Measurements from ENCODE around the gene FKRP.

FKRP gene

GRCh38 chr19:46718934-46719622, 26.8 kb upstream of the FKRP start:
- Histone ChIP-seq H3K4me1 (ENCODE audit: control insufficient read depth in 5 of 5, insufficient read depth in 5 of 5, low read length in 5 of 5) (peaks cover 6 to 88% (median 81%) of the 10 kb centered on the region in 5 donors), H3K36me3 (ENCODE audit: control insufficient read depth in 5 of 5, insufficient read depth in 5 of 5, low read length in 5 of 5) (peaks cover 0 to 53% (median 44%) of the 10 kb centered on the region in 5 donors), H3K9ac (ENCODE audit: low read length in 5 of 5) (no peak overlapping the region), H3K27ac (ENCODE audit: low read depth, low read length) (peak overlapping the region; percentile 56), H3K9me3 (ENCODE audit: control insufficient read depth in 5 of 5, low read length in 5 of 5) (no peaks in the 10 kb centered on the region), H3K4me3 (ENCODE audit: low read depth in 1 of 5, low read length in 5 of 5) (no peak overlapping the region), H3K27me3 (ENCODE audit: control insufficient read depth in 5 of 5, insufficient read depth in 4 of 5, low read length in 5 of 5) (no peaks in the 10 kb centered on the region)

GRCh38 chr19:46719629-46720502, 26.0 kb upstream of the FKRP start:
- H3K36me3 ChIP-seq (ENCODE audit: control insufficient read depth in 5 of 5, insufficient read depth in 5 of 5, low read length in 5 of 5): peaks cover 0 to 61% (median 52%) of the 10 kb centered on the region in 5 donors
- H3K4me1 ChIP-seq (ENCODE audit: control insufficient read depth in 5 of 5, insufficient read depth in 5 of 5, low read length in 5 of 5): peaks cover 4 to 83% (median 79%) of the 10 kb centered on the region in 5 donors
- no peak overlapping the region for H3K9ac ChIP-seq (ENCODE audit: low read length in 5 of 5)
- no peaks in the 10 kb centered on the region for H3K27me3 ChIP-seq (ENCODE audit: control insufficient read depth in 5 of 5, insufficient read depth in 4 of 5, low read length in 5 of 5)
- H3K27ac ChIP-seq (ENCODE audit: low read depth, low read length): peak overlapping the region; percentile 56
- H3K9me3 ChIP-seq (ENCODE audit: control insufficient read depth in 5 of 5, low read length in 5 of 5): no peaks in the 10 kb centered on the region
- no peak overlapping the region for H3K4me3 ChIP-seq (ENCODE audit: low read depth in 1 of 5, low read length in 5 of 5)

- Histone ChIP-seq H3K36me3 (ENCODE audit: control insufficient read depth in 5 of 5, insufficient read depth in 5 of 5, low read length in 5 of 5) (peaks cover 0 to 69% (median 60%) of the 10 kb centered on the region in 5 donors), H3K4me3 (ENCODE audit: low read depth in 1 of 5, low read length in 5 of 5) (no peak overlapping the region), H3K9ac (ENCODE audit: low read length in 5 of 5) (no peak overlapping the region), H3K27me3 (ENCODE audit: control insufficient read depth in 5 of 5, insufficient read depth in 4 of 5, low read length in 5 of 5) (no peaks in the 10 kb centered on the region), H3K9me3 (ENCODE audit: control insufficient read depth in 5 of 5, low read length in 5 of 5) (no peaks in the 10 kb centered on the region), H3K4me1 (ENCODE audit: control insufficient read depth in 5 of 5, insufficient read depth in 5 of 5, low read length in 5 of 5) (peaks cover 4 to 82% (median 76%) of the 10 kb centered on the region in 5 donors), H3K27ac (ENCODE audit: low read depth, low read length) (no peak overlapping the region)
Observed at GRCh38 chr19:46720503-46721239, 25.2 kb upstream of the FKRP start.

- H3K4me1 ChIP-seq (ENCODE audit: control insufficient read depth in 5 of 5, insufficient read depth in 5 of 5, low read length in 5 of 5): peaks cover 4 to 85% (median 72%) of the 10 kb centered on the region in 5 donors
Observed at GRCh38 chr19:46721269-46722003, 24.4 kb upstream of the FKRP start.

GRCh38 chr19:46722004-46722380, 23.9 kb upstream of the FKRP start:
- Histone ChIP-seq H3K27ac (ENCODE audit: low read depth, low read length) (no peak overlapping the region), H3K27me3 (ENCODE audit: control insufficient read depth in 5 of 5, insufficient read depth in 4 of 5, low read length in 5 of 5) (no peaks in the 10 kb centered on the region), H3K4me3 (ENCODE audit: low read depth in 1 of 5, low read length in 5 of 5) (no peak overlapping the region), H3K4me1 (ENCODE audit: control insufficient read depth in 5 of 5, insufficient read depth in 5 of 5, low read length in 5 of 5) (peaks cover 4 to 91% (median 68%) of the 10 kb centered on the region in 5 donors), H3K9ac (ENCODE audit: low read length in 5 of 5) (no peak overlapping the region), H3K9me3 (ENCODE audit: control insufficient read depth in 5 of 5, low read length in 5 of 5) (no peaks in the 10 kb centered on the region), H3K36me3 (ENCODE audit: control insufficient read depth in 5 of 5, insufficient read depth in 5 of 5, low read length in 5 of 5) (peaks cover 0 to 82% (median 73%) of the 10 kb centered on the region in 5 donors)

More at GRCh38 chr19:46721269-46722003, 24.4 kb upstream of the FKRP start:
- Histone ChIP-seq H3K36me3 (ENCODE audit: control insufficient read depth in 5 of 5, insufficient read depth in 5 of 5, low read length in 5 of 5) (peaks cover 0 to 76% (median 68%) of the 10 kb centered on the region in 5 donors), H3K27ac (ENCODE audit: low read depth, low read length) (no peak overlapping the region), H3K27me3 (ENCODE audit: control insufficient read depth in 5 of 5, insufficient read depth in 4 of 5, low read length in 5 of 5) (no peaks in the 10 kb centered on the region), H3K9ac (ENCODE audit: low read length in 5 of 5) (no peak overlapping the region), H3K9me3 (ENCODE audit: control insufficient read depth in 5 of 5, low read length in 5 of 5) (no peaks in the 10 kb centered on the region), H3K4me3 (ENCODE audit: low read depth in 1 of 5, low read length in 5 of 5) (no peak overlapping the region)

GRCh38 chr19:46722421-46723022, 23.3 kb upstream of the FKRP start:
- peak overlapping the region; percentile 10 for H3K27ac ChIP-seq (ENCODE audit: low read depth, low read length)
- H3K9me3 ChIP-seq (ENCODE audit: control insufficient read depth in 5 of 5, low read length in 5 of 5): no peaks in the 10 kb centered on the region
- peaks cover 4 to 93% (median 64%) of the 10 kb centered on the region in 5 donors for H3K4me1 ChIP-seq (ENCODE audit: control insufficient read depth in 5 of 5, insufficient read depth in 5 of 5, low read length in 5 of 5)
- H3K36me3 ChIP-seq (ENCODE audit: control insufficient read depth in 5 of 5, insufficient read depth in 5 of 5, low read length in 5 of 5): peaks cover 0 to 87% (median 78%) of the 10 kb centered on the region in 5 donors
- H3K9ac ChIP-seq (ENCODE audit: low read length in 5 of 5): no peak overlapping the region
- no peak overlapping the region for H3K4me3 ChIP-seq (ENCODE audit: low read depth in 1 of 5, low read length in 5 of 5)
- H3K27me3 ChIP-seq (ENCODE audit: control insufficient read depth in 5 of 5, insufficient read depth in 4 of 5, low read length in 5 of 5): no peaks in the 10 kb centered on the region

GRCh38 chr19:46723023-46723461, 22.8 kb upstream of the FKRP start:
- H3K27ac ChIP-seq (ENCODE audit: low read depth, low read length): peak overlapping the region; percentile 10
- peaks cover 0 to 93% (median 80%) of the 10 kb centered on the region in 5 donors for H3K36me3 ChIP-seq (ENCODE audit: control insufficient read depth in 5 of 5, insufficient read depth in 5 of 5, low read length in 5 of 5)
- peaks cover 0 to 93% (median 59%) of the 10 kb centered on the region in 5 donors for H3K4me1 ChIP-seq (ENCODE audit: control insufficient read depth in 5 of 5, insufficient read depth in 5 of 5, low read length in 5 of 5)

GRCh38 chr19:46723471-46723870, 22.4 kb upstream of the FKRP start:
- Histone ChIP-seq H3K4me1 (ENCODE audit: control insufficient read depth in 5 of 5, insufficient read depth in 5 of 5, low read length in 5 of 5) (peaks cover 0 to 92% (median 55%) of the 10 kb centered on the region in 5 donors), H3K9ac (ENCODE audit: low read length in 5 of 5) (no peak overlapping the region), H3K4me3 (ENCODE audit: low read depth in 1 of 5, low read length in 5 of 5) (no peak overlapping the region), H3K36me3 (ENCODE audit: control insufficient read depth in 5 of 5, insufficient read depth in 5 of 5, low read length in 5 of 5) (peaks cover 0 to 95% (median 83%) of the 10 kb centered on the region in 5 donors), H3K27ac (ENCODE audit: low read depth, low read length) (no peak overlapping the region), H3K9me3 (ENCODE audit: control insufficient read depth in 5 of 5, low read length in 5 of 5) (no peaks in the 10 kb centered on the region), H3K27me3 (ENCODE audit: control insufficient read depth in 5 of 5, insufficient read depth in 4 of 5, low read length in 5 of 5) (no peaks in the 10 kb centered on the region)

More at GRCh38 chr19:46723023-46723461, 22.8 kb upstream of the FKRP start:
- H3K4me3 ChIP-seq (ENCODE audit: low read depth in 1 of 5, low read length in 5 of 5): no peak overlapping the region
- H3K27me3 ChIP-seq (ENCODE audit: control insufficient read depth in 5 of 5, insufficient read depth in 4 of 5, low read length in 5 of 5): no peaks in the 10 kb centered on the region
- H3K9me3 ChIP-seq (ENCODE audit: control insufficient read depth in 5 of 5, low read length in 5 of 5): no peaks in the 10 kb centered on the region
- no peak overlapping the region for H3K9ac ChIP-seq (ENCODE audit: low read length in 5 of 5)

GRCh38 chr19:46724468-46724867, 21.4 kb upstream of the FKRP start:
- Histone ChIP-seq H3K27ac (ENCODE audit: low read depth, low read length) (no peak overlapping the region), H3K9me3 (ENCODE audit: control insufficient read depth in 5 of 5, low read length in 5 of 5) (no peaks in the 10 kb centered on the region), H3K36me3 (ENCODE audit: control insufficient read depth in 5 of 5, insufficient read depth in 5 of 5, low read length in 5 of 5) (peaks cover 0 to 99% (median 89%) of the 10 kb centered on the region in 5 donors), H3K4me1 (ENCODE audit: control insufficient read depth in 5 of 5, insufficient read depth in 5 of 5, low read length in 5 of 5) (peaks cover 2 to 90% (median 49%) of the 10 kb centered on the region in 5 donors), H3K27me3 (ENCODE audit: control insufficient read depth in 5 of 5, insufficient read depth in 4 of 5, low read length in 5 of 5) (no peaks in the 10 kb centered on the region), H3K9ac (ENCODE audit: low read length in 5 of 5) (no peak overlapping the region), H3K4me3 (ENCODE audit: low read depth in 1 of 5, low read length in 5 of 5) (no peak overlapping the region)
